Esophagus squamous epithelium (tissue), 4 donors: ENCODE measurements around the gene RBBP8NL.

Experiments
- CTCF ChIP-seq, 6 experiments: fragments of 450-650 bp in 4 of 6; fragments of 200-600 bp in 2 of 6; sonication (generic) in 2 of 6; IDR thresholded peaks; one replicate each; pipeline ENCODE4 v1.5.1; 2016 to 2019; ENCODE audit warnings: antibody characterized with exemption in 6 of 6, mild to moderate bottlenecking in 4 of 6, moderate library complexity in 4 of 6
- POLR2A ChIP-seq, 4 donors: fragments of 450-650 bp; IDR thresholded peaks; one replicate each; pipeline ENCODE4 v1.6.1; 2017; ENCODE audit warnings: antibody characterized with exemption in 4 of 4, mild to moderate bottlenecking in 4 of 4, moderate library complexity in 3 of 4

- TF ChIP-seq POLR2A (IDR thresholded peaks at IDR 0.05), result no peak
- TF ChIP-seq CTCF (IDR thresholded peaks at IDR 0.05), result no peak
These were observed 5.7 kb downstream of the RBBP8NL start for GRCh38 chr20:62421716-62421990.
